ENCODE data around the gene CCSER1. TPM values are rescaled to one million over a fixed set of nuclear protein-coding genes. Genes with fewer than 3 reads are reported as not detected.
A peak's percentile ranks its signal among the peaks of the same experiment; 100 is the strongest.

The CCSER1 gene
- total RNA-seq, 1 experiment from 2014 or later, result 0.98 TPM

GRCh38 chr4:90183254-90183653, 56.1 kb downstream of the CCSER1 start:
- DNase-seq (ENCODE audit: low read depth), result no peak
- in situ Hi-C loops (cut with HindIII; ENCODE audit: low pct_unique_long_range_greater_than_20kb, low sequenced_read_pairs), result no loop called here

- DNase-seq (ENCODE audit: low read depth), result no peak
- in situ Hi-C loops (cut with HindIII; ENCODE audit: low pct_unique_long_range_greater_than_20kb, low sequenced_read_pairs), result no loop called here
Observed at GRCh38 chr4:90184560-90184959, 57.4 kb downstream of the CCSER1 start.

GRCh38 chr4:90185416-90185815, 58.2 kb downstream of the CCSER1 start:
- no peak for DNase-seq (ENCODE audit: low read depth)
- in situ Hi-C loops (cut with HindIII; ENCODE audit: low pct_unique_long_range_greater_than_20kb, low sequenced_read_pairs), result no loop called here

- DNase-seq (ENCODE audit: low read depth), result no peak
- in situ Hi-C loops (cut with HindIII; ENCODE audit: low pct_unique_long_range_greater_than_20kb, low sequenced_read_pairs), result no loop called here
Observed at GRCh38 chr4:90186229-90186628, 59.0 kb downstream of the CCSER1 start.

- in situ Hi-C loops (cut with HindIII; ENCODE audit: low pct_unique_long_range_greater_than_20kb, low sequenced_read_pairs), result no loop called here
Observed at GRCh38 chr4:90187148-90187884, 60.1 kb downstream of the CCSER1 start.

GRCh38 chr4:90189178-90189577, 62.0 kb downstream of the CCSER1 start:
- in situ Hi-C loops (cut with HindIII; ENCODE audit: low pct_unique_long_range_greater_than_20kb, low sequenced_read_pairs), result no loop called here
- DNase-seq (ENCODE audit: low read depth), result no peak

More at GRCh38 chr4:90187148-90187884, 60.1 kb downstream of the CCSER1 start:
- DNase-seq (ENCODE audit: low read depth), result no peak

GRCh38 chr4:90189946-90190345, 62.8 kb downstream of the CCSER1 start:
- in situ Hi-C loops (cut with HindIII; ENCODE audit: low pct_unique_long_range_greater_than_20kb, low sequenced_read_pairs), result no loop called here
- DNase-seq (ENCODE audit: low read depth), result no peak

GRCh38 chr4:90190525-90190924, 63.3 kb downstream of the CCSER1 start:
- in situ Hi-C loops (cut with HindIII; ENCODE audit: low pct_unique_long_range_greater_than_20kb, low sequenced_read_pairs), result no loop called here
- DNase-seq (ENCODE audit: low read depth), result no peak

GRCh38 chr4:90198086-90198847, 71.1 kb downstream of the CCSER1 start:
- no peak for DNase-seq (ENCODE audit: low read depth)
- in situ Hi-C loops (cut with HindIII; ENCODE audit: low pct_unique_long_range_greater_than_20kb, low sequenced_read_pairs), result no loop called here

GRCh38 chr4:90207887-90208454, 80.8 kb downstream of the CCSER1 start:
- in situ Hi-C loops (cut with HindIII; ENCODE audit: low pct_unique_long_range_greater_than_20kb, low sequenced_read_pairs), result no loop called here
- DNase-seq (ENCODE audit: low read depth), result no peak

GRCh38 chr4:90209922-90210321, 82.7 kb downstream of the CCSER1 start:
- DNase-seq (ENCODE audit: low read depth), result no peak
- in situ Hi-C loops (cut with HindIII; ENCODE audit: low pct_unique_long_range_greater_than_20kb, low sequenced_read_pairs), result no loop called here

- no peak for DNase-seq (ENCODE audit: low read depth)
- in situ Hi-C loops (cut with HindIII; ENCODE audit: low pct_unique_long_range_greater_than_20kb, low sequenced_read_pairs), result no loop called here
Observed at GRCh38 chr4:90211174-90211573, 84.0 kb downstream of the CCSER1 start.

GRCh38 chr4:90215286-90215685, 88.1 kb downstream of the CCSER1 start:
- in situ Hi-C loops (cut with HindIII; ENCODE audit: low pct_unique_long_range_greater_than_20kb, low sequenced_read_pairs), result no loop called here
- no peak for DNase-seq (ENCODE audit: low read depth)

- in situ Hi-C loops (cut with HindIII; ENCODE audit: low pct_unique_long_range_greater_than_20kb, low sequenced_read_pairs), result no loop called here
- no peak for DNase-seq (ENCODE audit: low read depth)
Observed at GRCh38 chr4:90219822-90220221, 92.6 kb downstream of the CCSER1 start.

GRCh38 chr4:90220459-90220858, 93.3 kb downstream of the CCSER1 start:
- in situ Hi-C loops (cut with HindIII; ENCODE audit: low pct_unique_long_range_greater_than_20kb, low sequenced_read_pairs), result no loop called here
- DNase-seq (ENCODE audit: low read depth), result no peak

GRCh38 chr4:90226734-90227133, 99.5 kb downstream of the CCSER1 start:
- in situ Hi-C loops (cut with HindIII; ENCODE audit: low pct_unique_long_range_greater_than_20kb, low sequenced_read_pairs), result no loop called here
- DNase-seq (ENCODE audit: low read depth), result peak; percentile 30

GRCh38 chr4:90227177-90227576, 100.0 kb downstream of the CCSER1 start:
- in situ Hi-C loops (cut with HindIII; ENCODE audit: low pct_unique_long_range_greater_than_20kb, low sequenced_read_pairs), result no loop called here

GRCh38 chr4:90234916-90235547, 107.8 kb downstream of the CCSER1 start:
- in situ Hi-C loops (cut with HindIII; ENCODE audit: low pct_unique_long_range_greater_than_20kb, low sequenced_read_pairs), result no loop called here
- no peak for DNase-seq (ENCODE audit: low read depth)

More at GRCh38 chr4:90227177-90227576, 100.0 kb downstream of the CCSER1 start:
- DNase-seq (ENCODE audit: low read depth), result no peak

Data from Caki2 (cell line).